GM12878 (cell line): ENCODE data around the gene CCRL2. TPM values are rescaled to one million over a fixed set of nuclear protein-coding genes. Genes with fewer than 3 reads are reported as not detected.

Experiments used
- ATAC-seq: fragments of 200-7000 bp; cut with Tn5 transposase; 3 replicates; pipeline ENCODE4 v1.9.1; 2020; ENCODE audit warnings: mild to moderate bottlenecking, moderate library complexity
- BruUV-seq: library from RNA; stranded (reverse); fragments of 400-500 nt; replicated peaks from 2 replicates; lab custom pipeline; 2021; lab: Mats Ljungman, UMichigan
- CTCF ChIA-PET: fragments of 300-600 bp; sonication (Branson Sonifier 250); formaldehyde crosslinking; extraction: SDS; loops from one replicate; lab custom pipeline; 2021; ENCODE audit warnings: inconsistent platforms; lab: Yijun Ruan, JAX
- POLR2A ChIA-PET: fragments of 350-600 bp; formaldehyde crosslinking; extraction: SDS; loops from one replicate; lab custom pipeline; 2021; ENCODE audit warnings: inconsistent platforms; lab: Charles Lee
- RAD21 ChIA-PET: fragments of 300-600 bp; sonication (Branson Sonifier 250); formaldehyde crosslinking; loops from one replicate; lab custom pipeline; 2023; ENCODE audit warnings: antibody characterized with exemption; ENCODE audit not compliant: unreplicated experiment; lab: Charles Lee
- SMC1A ChIA-PET: fragments of 300-600 bp; sonication (Branson Sonifier 250); formaldehyde crosslinking; loops from one replicate; lab custom pipeline; 2023; ENCODE audit not compliant: unreplicated experiment, uncharacterized antibody; lab: Charles Lee
- DNase-seq: peaks from one replicate; pipeline ENCODE4 v3.0.0-alpha.2; 2011; ENCODE audit warnings: low read depth, low spot score
- FAIRE-seq: peaks from 3 replicates; lab custom pipeline; 2011; peaks lifted over from hg19 to GRCh38; lab: Jason Lieb, UNC
- H2AFZ ChIP-seq: 2 replicates; pipeline ENCODE4 v1.6.0; 2011; ENCODE audit warnings: low read depth, low read length, control low read depth; ENCODE audit not compliant: control insufficient read depth
- H3K27ac ChIP-seq: 2 replicates; pipeline ENCODE4 v1.5.1; 2011; ENCODE audit warnings: control low read depth; ENCODE audit not compliant: control insufficient read depth, insufficient read depth
- H3K27me3 ChIP-seq, 2 experiments: replicated peaks in 1 of 2; 2 replicates each; pipeline versions ENCODE4 v1.6.0 to v1.6.1; 2011; ENCODE audit warnings: low read length in 1 of 2; ENCODE audit not compliant: control insufficient read depth in 2 of 2, insufficient read depth in 2 of 2
- H3K36me3 ChIP-seq, 2 experiments: 2 replicates each; pipeline ENCODE4 v1.5.1; 2011; ENCODE audit warnings: low read length in 1 of 2; ENCODE audit not compliant: control insufficient read depth in 2 of 2, insufficient read depth in 2 of 2
- H3K4me1 ChIP-seq: 2 replicates; pipeline ENCODE4 v1.6.1; 2011; ENCODE audit warnings: mild to moderate bottlenecking, low read length, moderate library complexity, mixed read lengths; ENCODE audit not compliant: control insufficient read depth, insufficient read depth
- H3K4me2 ChIP-seq: 2 replicates; pipeline ENCODE4 v1.6.0; 2011; ENCODE audit warnings: control low read depth; ENCODE audit not compliant: control insufficient read depth, insufficient read depth
- H3K4me3 ChIP-seq: fragments of 200-600 bp; sonication (generic); 2 replicates; pipeline ENCODE4 v1.5.1; 2016
- H3K79me2 ChIP-seq: 2 replicates; pipeline ENCODE4 v1.6.0; 2011; ENCODE audit warnings: low read length; ENCODE audit not compliant: control insufficient read depth, insufficient read depth
- H3K9ac ChIP-seq: 2 replicates; pipeline ENCODE4 v1.8.0; 2011; ENCODE audit warnings: low read length, control low read depth, mixed read lengths; ENCODE audit not compliant: control insufficient read depth, insufficient read depth
- H3K9me3 ChIP-seq: replicated peaks from 3 replicates; pipeline ENCODE4 v1.5.1; 2011; ENCODE audit warnings: mild to moderate bottlenecking, low read length; ENCODE audit not compliant: control insufficient read depth, insufficient read depth
- H4K20me1 ChIP-seq: 2 replicates; pipeline ENCODE4 v1.6.0; 2011; ENCODE audit not compliant: control insufficient read depth, insufficient read depth
- CBFB ChIP-seq: IDR thresholded peaks from 2 replicates; pipeline ENCODE4 v1.6.1; 2016; ENCODE audit warnings: antibody characterized with exemption, low read depth
- CHD2 ChIP-seq: IDR thresholded peaks from 2 replicates; pipeline ENCODE4 v1.6.1; 2011; ENCODE audit warnings: low read depth, low read length, improper control_type of control experiment, borderline replicate concordance
- FOXM1 ChIP-seq: IDR thresholded peaks from 2 replicates; pipeline ENCODE4 v1.6.1; 2012; ENCODE audit warnings: low read depth, mild to moderate bottlenecking, inconsistent platforms, low read length, moderate library complexity
- JUNB ChIP-seq: IDR thresholded peaks from 2 replicates; pipeline ENCODE4 v1.6.1; 2016; ENCODE audit warnings: antibody characterized with exemption, mild to moderate bottlenecking
- KAT2A ChIP-seq: conservative IDR thresholded peaks from 2 replicates; pipeline ENCODE4 v1.6.1; 2011; ENCODE audit warnings: low read depth, low read length; ENCODE audit not compliant: control insufficient read depth
- MEF2B ChIP-seq: fragments of 450-650 bp; IDR thresholded peaks from 2 replicates; pipeline ENCODE4 v1.6.1; 2018; ENCODE audit warnings: mild to moderate bottlenecking, moderate library complexity; ENCODE audit not compliant: partially characterized antibody, poor library complexity, severe bottlenecking
- NFIC ChIP-seq: IDR thresholded peaks from 2 replicates; pipeline ENCODE4 v1.6.1; 2012; ENCODE audit warnings: low read depth, mild to moderate bottlenecking, inconsistent platforms, low read length, moderate library complexity
- SMC3 ChIP-seq: IDR thresholded peaks from 2 replicates; pipeline ENCODE4 v1.6.1; 2011; ENCODE audit warnings: low read length, improper control_type of control experiment, borderline replicate concordance
- SREBF2 ChIP-seq: IDR thresholded peaks from 2 replicates; pipeline ENCODE4 v1.6.1; 2012; ENCODE audit warnings: mild to moderate bottlenecking, low read length
- SUPT20H ChIP-seq: IDR thresholded peaks from 2 replicates; pipeline ENCODE4 v1.6.1; 2011; ENCODE audit warnings: low read depth, mild to moderate bottlenecking, low read length, moderate library complexity, borderline replicate concordance; ENCODE audit not compliant: control insufficient read depth
- SUZ12 ChIP-seq: fragments of 200-600 bp; sonication (generic); IDR thresholded peaks from one replicate; pipeline ENCODE4 v1.6.1; 2018; ENCODE audit warnings: antibody characterized with exemption, mild to moderate bottlenecking; ENCODE audit not compliant: unreplicated experiment
- TBL1XR1 ChIP-seq: IDR thresholded peaks from 2 replicates; pipeline ENCODE4 v1.6.1; 2012; ENCODE audit warnings: low read depth, low read length, improper control_type of control experiment
- ZNF622 ChIP-seq: fragments of 450-650 bp; IDR thresholded peaks from 2 replicates; pipeline ENCODE4 v1.6.1; 2017; ENCODE audit warnings: mild to moderate bottlenecking, inconsistent platforms
- WGBS: methylation state at CpG from one replicate; pipeline ENCODE4 v1.1.6; 2016; ENCODE audit warnings: low lambda C conversion rate; ENCODE audit not compliant: insufficient replicate concordance, insufficient coverage; ENCODE audit errors: missing lambda C conversion rate; 5-methylcytosine and 5-hydroxymethylcytosine counted together
- in situ Hi-C: fragments of 300-500 bp; cut with MboI; formaldehyde crosslinking; loops from 9 replicates; pipeline ENCODE4 v1.14.3; 2018; ENCODE audit warnings: mixed read lengths
- intact Hi-C: fragments of 100-400 bp; cut with micrococcal nuclease; formaldehyde crosslinking; loops from one replicate; pipeline ENCODE4 v1.14.2; 2022; ENCODE audit not compliant: unreplicated experiment
- polyA plus RNA-seq, 11 experiments: library from polyadenylated mRNA; depleted of rRNA in 4 of 11; unstranded in 6 of 11; stranded (reverse) in 5 of 11; fragments of >200 nt; fragmentation: Nextera tagmentation in 4 of 11; fragmentation: Illumina TruSeq in 1 of 11; extraction: Ambion mirVana in 4 of 11; extraction: Trizol in 1 of 11; gene quantifications; 1 replicate in 1 of 11; 2 replicates in 10 of 11; pipeline versions ENCODE4 v1.2.1 to v1.2.3, GENCODE V29; 2011 to 2016; ENCODE audit warnings: inconsistent platforms in 2 of 11, missing spikeins in 2 of 11, low read depth in 1 of 11
- total RNA-seq, 4 experiments: library from RNA; depleted of rRNA in 3 of 4; stranded (reverse); fragments of >200 nt in 3 of 4; fragmentation: Illumina TruSeq in 1 of 4; extraction: Trizol in 1 of 4; gene quantifications; 2 replicates each; pipeline versions ENCODE4 v1.2.1 to v1.2.3, GENCODE V29; 2013 to 2021
- TF ChIP-seq, protein P1 (sequence below): fragments of 450-650 bp; IDR thresholded peaks from 2 replicates; pipeline ENCODE4 v1.6.1; 2018; ENCODE audit warnings: mild to moderate bottlenecking, low read depth, moderate library complexity; ENCODE audit not compliant: partially characterized antibody
- TF ChIP-seq, protein P2 (sequence below): fragments of 450-650 bp; conservative IDR thresholded peaks from 2 replicates; pipeline ENCODE4 v1.6.1; 2017; ENCODE audit warnings: mild to moderate bottlenecking, moderate library complexity

CCRL2 gene
- total and polyA plus RNA-seq, 10 of the 15 experiments (the other 5 are each of a cell fraction or from before 2014, with no cell fraction given): 0.04 to 2.5 (median 1.8) TPM

DNA sequence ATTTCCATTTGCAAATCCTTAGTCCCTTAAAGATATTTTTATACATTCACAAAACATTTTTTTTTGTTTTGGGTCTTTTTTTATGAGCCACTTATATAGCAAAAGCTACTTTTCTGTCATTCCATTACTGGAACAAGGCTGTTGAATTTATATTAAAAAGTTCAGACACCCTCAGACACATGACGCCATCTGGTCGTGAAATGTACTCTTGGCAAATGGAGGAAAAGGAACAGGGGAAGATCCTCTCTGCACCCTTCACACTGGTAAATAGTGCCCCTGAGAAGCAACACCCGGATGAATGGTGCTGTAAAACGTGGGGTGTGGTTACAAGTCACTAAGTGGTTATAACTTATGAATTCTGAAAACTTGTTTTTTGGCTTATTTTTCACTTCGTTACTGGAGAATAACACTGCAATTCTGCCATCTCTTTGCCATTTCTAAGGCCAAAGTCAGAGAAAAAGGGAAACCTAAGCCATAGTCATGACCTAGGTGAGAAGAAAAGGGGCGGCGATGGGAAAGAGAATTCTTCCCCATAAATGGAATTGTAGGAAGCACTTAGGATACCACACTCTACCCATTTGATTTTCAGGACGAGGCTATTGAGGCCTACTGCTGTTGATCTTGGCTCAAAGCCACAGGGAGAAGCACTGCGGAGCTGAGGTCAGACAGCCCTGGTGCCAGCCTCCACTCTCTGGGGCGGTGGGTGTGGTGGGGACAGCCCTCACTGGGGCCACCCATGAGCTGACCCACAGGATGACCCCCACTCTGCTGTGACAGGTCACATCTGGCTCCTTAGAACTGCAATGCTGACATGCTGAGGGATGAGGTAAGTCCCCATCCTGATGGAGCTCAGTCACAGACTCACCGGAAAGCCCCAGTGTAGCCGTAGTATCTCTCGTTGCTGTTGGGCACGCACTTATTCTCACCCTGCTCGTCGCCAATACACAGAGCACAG is 35.8 kb downstream of the CCRL2 start:
- RAD21 ChIA-PET: no interaction called here
- SMC1A ChIA-PET: no interaction called here
- ATAC-seq (no peak), FAIRE-seq (no peak), DNase-seq (no peak)
- BruUV-seq: no TSS peak
- intact Hi-C loops (no loop called here), in situ Hi-C loops (no loop called here)
- Histone ChIP-seq H3K36me3 (no peaks in the 10 kb centered on the region), H4K20me1 (no peaks in the 10 kb centered on the region), H3K4me1 (peaks cover 5% of the 10 kb centered on the region), H3K27ac (no peak overlapping the region), H3K9ac (no peak overlapping the region), H3K79me2 (no peaks in the 10 kb centered on the region), H3K27me3 (no peaks in the 10 kb centered on the region), H2AFZ (no peak overlapping the region), H3K4me3 (no peak overlapping the region), H3K9me3 (no peaks in the 10 kb centered on the region; the same call in 2 of the 3 replicates), H3K4me2 (no peak overlapping the region)
- POLR2A ChIA-PET: interaction anchor here (0.6 kb wide), 1 partner anchor 86 kb away, joined by 3 read pairs; no protein-coding TSS in a partner anchor
- CTCF ChIA-PET: interaction anchor here (0.7 kb wide), 1 partner anchor 54 kb away, joined by 3 read pairs; no protein-coding TSS in a partner anchor
- WGBS: 68% methylated on average over 16 of the region's 16 CpGs
- TF ChIP-seq, protein P1, sequence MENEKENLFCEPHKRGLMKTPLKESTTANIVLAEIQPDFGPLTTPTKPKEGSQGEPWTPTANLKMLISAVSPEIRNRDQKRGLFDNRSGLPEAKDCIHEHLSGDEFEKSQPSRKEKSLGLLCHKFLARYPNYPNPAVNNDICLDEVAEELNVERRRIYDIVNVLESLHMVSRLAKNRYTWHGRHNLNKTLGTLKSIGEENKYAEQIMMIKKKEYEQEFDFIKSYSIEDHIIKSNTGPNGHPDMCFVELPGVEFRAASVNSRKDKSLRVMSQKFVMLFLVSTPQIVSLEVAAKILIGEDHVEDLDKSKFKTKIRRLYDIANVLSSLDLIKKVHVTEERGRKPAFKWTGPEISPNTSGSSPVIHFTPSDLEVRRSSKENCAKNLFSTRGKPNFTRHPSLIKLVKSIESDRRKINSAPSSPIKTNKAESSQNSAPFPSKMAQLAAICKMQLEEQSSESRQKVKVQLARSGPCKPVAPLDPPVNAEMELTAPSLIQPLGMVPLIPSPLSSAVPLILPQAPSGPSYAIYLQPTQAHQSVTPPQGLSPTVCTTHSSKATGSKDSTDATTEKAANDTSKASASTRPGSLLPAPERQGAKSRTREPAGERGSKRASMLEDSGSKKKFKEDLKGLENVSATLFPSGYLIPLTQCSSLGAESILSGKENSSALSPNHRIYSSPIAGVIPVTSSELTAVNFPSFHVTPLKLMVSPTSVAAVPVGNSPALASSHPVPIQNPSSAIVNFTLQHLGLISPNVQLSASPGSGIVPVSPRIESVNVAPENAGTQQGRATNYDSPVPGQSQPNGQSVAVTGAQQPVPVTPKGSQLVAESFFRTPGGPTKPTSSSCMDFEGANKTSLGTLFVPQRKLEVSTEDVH: no peak
- TF ChIP-seq KAT2A: no peak
- TF ChIP-seq TBL1XR1: no peak
- TF ChIP-seq SUPT20H: no peak
- no peak for TF ChIP-seq SMC3
- TF ChIP-seq JUNB: no peak
- no peak for TF ChIP-seq ZNF622
- no peak for TF ChIP-seq CHD2
- no peak for TF ChIP-seq SREBF2
- TF ChIP-seq CBFB: no peak
- TF ChIP-seq NFIC: no peak
- TF ChIP-seq, protein P2, sequence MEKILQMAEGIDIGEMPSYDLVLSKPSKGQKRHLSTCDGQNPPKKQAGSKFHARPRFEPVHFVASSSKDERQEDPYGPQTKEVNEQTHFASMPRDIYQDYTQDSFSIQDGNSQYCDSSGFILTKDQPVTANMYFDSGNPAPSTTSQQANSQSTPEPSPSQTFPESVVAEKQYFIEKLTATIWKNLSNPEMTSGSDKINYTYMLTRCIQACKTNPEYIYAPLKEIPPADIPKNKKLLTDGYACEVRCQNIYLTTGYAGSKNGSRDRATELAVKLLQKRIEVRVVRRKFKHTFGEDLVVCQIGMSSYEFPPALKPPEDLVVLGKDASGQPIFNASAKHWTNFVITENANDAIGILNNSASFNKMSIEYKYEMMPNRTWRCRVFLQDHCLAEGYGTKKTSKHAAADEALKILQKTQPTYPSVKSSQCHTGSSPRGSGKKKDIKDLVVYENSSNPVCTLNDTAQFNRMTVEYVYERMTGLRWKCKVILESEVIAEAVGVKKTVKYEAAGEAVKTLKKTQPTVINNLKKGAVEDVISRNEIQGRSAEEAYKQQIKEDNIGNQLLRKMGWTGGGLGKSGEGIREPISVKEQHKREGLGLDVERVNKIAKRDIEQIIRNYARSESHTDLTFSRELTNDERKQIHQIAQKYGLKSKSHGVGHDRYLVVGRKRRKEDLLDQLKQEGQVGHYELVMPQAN: no peak
- no peak for TF ChIP-seq SUZ12
- no peak for TF ChIP-seq MEF2B
- TF ChIP-seq FOXM1: no peak
